ENCODE data around the gene ZBTB34.
A peak's percentile ranks its signal among the peaks of the same experiment; 100 is the strongest.

ZBTB34 gene

GRCh38 chr9:126880226-126880946 lies 19.9 kb downstream of the ZBTB34 start:
- no peak for DNase-seq

- no peak for DNase-seq
Observed at GRCh38 chr9:126880947-126881332, 20.5 kb downstream of the ZBTB34 start.

DNA sequence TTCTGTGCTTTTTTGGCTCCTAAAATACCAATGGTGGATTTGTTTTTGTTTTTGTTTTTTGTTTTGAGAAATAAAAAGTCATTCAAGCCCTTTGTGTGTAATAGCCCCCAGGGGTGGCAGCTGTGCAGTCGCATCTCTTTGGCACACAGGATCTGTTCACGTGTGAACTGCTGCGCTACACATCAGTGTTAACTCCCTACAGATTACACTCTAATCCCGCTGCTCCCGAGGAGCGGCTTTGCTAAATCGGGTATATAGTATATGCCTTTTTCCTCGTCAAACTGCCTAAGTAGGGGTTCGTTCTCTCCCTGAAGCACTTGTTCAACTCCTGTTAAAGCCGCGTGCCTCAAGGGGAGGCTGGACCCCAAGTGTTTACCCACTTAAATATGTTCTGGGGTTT lies 22.3 kb downstream of the ZBTB34 start:
- DNase-seq: no peak

DNA sequence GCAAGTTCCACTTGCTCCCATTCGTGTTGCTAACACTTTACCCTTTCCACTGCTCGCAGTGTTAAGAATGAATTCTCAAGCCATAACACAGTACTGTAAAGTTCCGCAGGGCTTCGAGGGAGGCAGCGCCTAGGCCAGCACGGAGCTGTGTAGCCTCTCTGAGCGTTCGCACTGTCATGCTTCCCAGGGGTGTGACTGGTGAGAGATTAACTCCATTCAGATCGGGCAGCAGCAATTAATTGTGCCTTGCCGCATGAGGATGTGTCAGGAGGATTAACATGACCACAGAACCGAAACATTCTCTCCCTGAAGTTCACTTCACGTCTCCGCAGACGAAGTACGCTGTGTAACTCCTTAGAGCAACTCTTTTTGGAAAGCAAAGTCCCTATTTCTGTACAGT lies 23.2 kb downstream of the ZBTB34 start:
- DNase-seq: no peak

GRCh38 chr9:126885131-126885641 lies 24.7 kb downstream of the ZBTB34 start:
- DNase-seq: no peak

DNA sequence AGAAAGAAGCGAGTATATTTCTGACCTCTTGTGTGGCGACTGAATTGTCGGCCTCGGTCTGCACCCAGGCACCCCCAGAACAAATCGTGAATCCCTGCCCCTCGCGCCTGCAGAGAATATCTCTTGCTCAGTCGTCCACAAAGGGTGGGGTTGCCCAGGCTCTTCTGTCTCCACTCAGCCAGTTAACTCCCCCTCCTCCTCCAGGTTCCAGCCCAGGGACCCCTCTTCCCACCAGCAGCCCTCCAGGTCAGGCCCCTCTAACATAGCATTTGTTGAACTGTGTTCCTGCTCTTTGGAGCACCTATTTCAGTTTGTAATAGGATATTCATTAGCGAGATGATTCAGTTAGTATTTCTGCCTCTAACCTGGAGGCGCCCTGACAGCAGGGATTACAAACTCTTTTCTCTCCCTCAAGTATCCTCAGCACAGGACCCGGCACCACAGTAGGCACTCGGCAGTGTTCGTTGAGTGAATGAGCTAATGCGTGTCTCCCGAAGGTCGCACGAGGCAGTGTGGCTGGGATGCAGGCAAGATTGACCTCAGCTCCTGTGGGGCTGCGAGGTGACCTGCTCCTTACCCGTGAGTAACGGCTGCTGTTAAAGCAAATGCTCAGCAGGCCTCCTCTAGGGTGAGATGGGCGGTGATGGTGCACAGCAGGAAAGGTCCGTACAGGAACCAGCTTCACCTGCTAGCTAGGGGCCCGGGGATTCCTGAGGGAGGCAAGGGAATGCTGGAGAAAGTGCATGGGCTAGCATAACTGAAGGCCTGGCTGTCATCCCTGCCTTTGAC lies 25.8 kb downstream of the ZBTB34 start:
- DNase-seq: no peak

- no peak for DNase-seq
Observed at GRCh38 chr9:126886897-126887296, 26.5 kb downstream of the ZBTB34 start.

GRCh38 chr9:126891676-126892075 lies 31.2 kb downstream of the ZBTB34 start:
- no peak for DNase-seq

- DNase-seq: peak; percentile 45
Observed at GRCh38 chr9:126893079-126893478, 32.6 kb downstream of the ZBTB34 start.

GRCh38 chr9:126894052-126894603 lies 33.7 kb downstream of the ZBTB34 start:
- DNase-seq: no peak

GRCh38 chr9:126902210-126902609 lies 41.8 kb downstream of the ZBTB34 start:
- DNase-seq: no peak

DNA sequence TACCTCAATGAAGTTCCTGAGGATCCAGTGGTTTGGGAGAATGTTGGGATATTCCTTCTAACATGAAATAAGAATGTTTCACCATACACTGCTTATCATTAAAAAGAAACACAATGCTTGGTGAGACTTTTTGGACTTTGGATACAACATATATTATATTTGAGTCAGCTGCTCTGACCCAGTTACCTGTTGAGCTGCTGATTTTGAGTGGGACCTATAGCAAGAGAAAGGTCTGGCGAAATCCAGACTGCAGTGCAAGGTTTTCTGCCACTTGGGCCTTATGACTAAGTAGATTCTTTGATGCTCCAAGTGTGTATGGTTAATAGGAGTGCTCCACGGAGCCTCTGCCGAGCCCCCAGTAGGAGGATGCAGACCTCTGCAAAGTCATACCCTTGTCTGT lies 44.1 kb downstream of the ZBTB34 start:
- no peak for DNase-seq

GRCh38 chr9:126906091-126906490 lies 45.7 kb downstream of the ZBTB34 start:
- peak; percentile 89 for DNase-seq

GRCh38 chr9:126907058-126907457 lies 46.6 kb downstream of the ZBTB34 start:
- no peak for DNase-seq

GRCh38 chr9:126914458-126915280 lies 54.2 kb downstream of the ZBTB34 start, which contains the start of gene RALGPS1:
RALGPS1 (plus strand) TSS chr9:126914782; CDS start chr9:126962290, 47,508 bp downstream.
- DNase-seq: peak; percentile 87

DNA sequence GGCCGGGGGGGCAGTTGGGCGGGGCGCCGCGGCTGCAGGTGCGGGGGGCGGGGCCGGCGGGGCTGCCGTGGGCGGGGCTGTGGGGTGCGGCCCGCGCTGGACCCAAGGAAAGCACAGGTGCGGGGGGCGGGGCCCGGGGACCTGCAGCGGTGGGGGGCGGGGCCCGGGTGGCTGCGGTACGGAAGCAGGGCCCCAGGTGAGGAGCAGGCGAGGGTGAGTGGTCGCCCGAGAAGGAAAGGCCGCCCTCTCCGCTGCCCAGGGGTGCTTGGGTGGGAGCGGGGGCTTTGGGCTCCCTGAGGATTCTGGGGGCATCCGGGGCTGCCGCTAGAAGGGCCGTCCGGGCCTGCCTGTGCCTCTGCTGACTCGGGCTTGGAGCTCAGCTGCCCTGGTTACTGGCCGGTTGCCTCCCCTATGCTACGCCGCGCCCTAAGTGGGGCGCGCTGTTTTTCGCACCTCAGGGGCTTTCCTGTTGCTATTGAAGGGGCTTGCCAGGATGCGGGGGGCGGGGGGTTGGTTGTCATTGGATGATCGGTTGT lies 54.9 kb downstream of the ZBTB34 start:
- no peak for DNase-seq

- DNase-seq: no peak
Observed at GRCh38 chr9:126915846-126916543, 55.6 kb downstream of the ZBTB34 start.

DNA sequence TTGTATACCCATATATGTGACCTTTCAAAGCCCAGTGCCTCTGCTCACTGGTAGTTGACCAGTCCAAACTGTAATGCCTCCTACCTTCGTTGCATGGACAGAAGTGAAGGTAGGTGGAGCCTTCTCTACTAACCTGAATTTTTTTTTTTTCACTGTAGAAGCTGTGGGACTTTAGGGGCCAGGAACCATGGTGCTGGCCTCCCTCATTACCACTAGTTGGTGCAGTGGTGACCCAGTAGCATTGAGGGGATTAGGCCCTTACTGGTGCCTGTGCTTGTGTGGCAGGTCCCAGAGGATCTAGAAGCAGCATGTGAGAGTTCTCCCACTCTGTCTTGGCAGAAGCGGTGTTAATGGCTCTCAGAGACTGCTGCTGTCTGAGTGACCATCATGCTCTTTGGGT lies 56.5 kb downstream of the ZBTB34 start:
- no peak for DNase-seq

- no peak for DNase-seq
Observed at GRCh38 chr9:126919193-126919592, 58.8 kb downstream of the ZBTB34 start.

GRCh38 chr9:126925876-126926275 lies 65.4 kb downstream of the ZBTB34 start:
- DNase-seq: no peak

GRCh38 chr9:126926364-126926763 lies 65.9 kb downstream of the ZBTB34 start:
- no peak for DNase-seq

GRCh38 chr9:126927419-126927818 lies 67.0 kb downstream of the ZBTB34 start:
- DNase-seq: no peak
